ENCODE data around the gene IQCH.

Gene IQCH

DNA sequence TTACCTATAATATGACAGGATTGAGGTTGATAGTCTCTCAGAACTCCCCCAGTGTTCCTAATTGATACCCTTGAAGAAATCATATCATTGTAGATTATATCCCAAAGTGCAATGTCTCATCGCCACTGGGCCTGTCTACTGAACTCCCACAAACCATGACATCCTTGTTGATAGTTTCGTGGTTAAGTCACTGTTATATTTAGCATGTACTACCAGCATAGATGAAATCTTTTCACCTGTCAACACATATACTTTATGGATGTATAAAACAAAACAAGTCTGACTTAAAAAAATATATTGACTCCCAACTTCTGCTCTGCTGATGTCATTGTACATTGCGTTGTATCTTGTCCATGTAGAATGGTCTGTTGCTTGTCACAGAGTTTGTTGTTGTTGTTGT is 128.1 kb downstream of the IQCH start:
- Histone ChIP-seq H3K27ac (ENCODE audit: insufficient read depth, low read length, poor library complexity, severe bottlenecking) (no peak overlapping the region), H3K36me3 (ENCODE audit: control insufficient read depth, insufficient read depth, low read length) (no peaks in the 10 kb centered on the region), H3K9me3 (ENCODE audit: control insufficient read depth, low read length) (no peaks in the 10 kb centered on the region), H3K27me3 (replicated peaks; ENCODE audit: control insufficient read depth, insufficient read depth, low read length, poor library complexity, severe bottlenecking) (no peaks in the 10 kb centered on the region), H3K4me1 (ENCODE audit: control insufficient read depth, insufficient read depth, low read length, poor library complexity, severe bottlenecking) (no peaks in the 10 kb centered on the region), H3K4me3 (ENCODE audit: insufficient read depth, low read depth, low read length, poor library complexity, severe bottlenecking) (no peak overlapping the region)
- no peak for DNase-seq

DNA sequence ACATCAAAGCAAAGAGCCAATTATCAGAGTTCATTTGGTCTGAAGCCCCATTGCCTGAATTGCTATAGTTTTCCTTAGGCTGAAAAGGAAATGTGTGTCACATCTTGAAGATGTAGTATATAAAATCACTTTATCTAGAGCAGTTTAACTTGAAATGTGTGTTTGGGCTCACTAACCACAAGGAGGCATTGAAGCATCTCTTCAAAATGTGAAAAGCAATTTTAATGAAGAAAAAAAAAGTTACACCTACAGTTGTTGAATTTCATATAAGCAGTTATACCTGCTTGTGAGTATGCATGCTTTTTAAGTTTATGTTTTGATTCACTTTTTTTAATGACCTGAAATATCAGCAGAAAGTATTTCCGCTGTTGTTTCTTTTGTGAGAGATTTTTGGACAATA is 129.3 kb downstream of the IQCH start:
- DNase-seq: no peak
- H3K27me3 ChIP-seq (replicated peaks; ENCODE audit: control insufficient read depth, insufficient read depth, low read length, poor library complexity, severe bottlenecking): no peaks in the 10 kb centered on the region

DNA sequence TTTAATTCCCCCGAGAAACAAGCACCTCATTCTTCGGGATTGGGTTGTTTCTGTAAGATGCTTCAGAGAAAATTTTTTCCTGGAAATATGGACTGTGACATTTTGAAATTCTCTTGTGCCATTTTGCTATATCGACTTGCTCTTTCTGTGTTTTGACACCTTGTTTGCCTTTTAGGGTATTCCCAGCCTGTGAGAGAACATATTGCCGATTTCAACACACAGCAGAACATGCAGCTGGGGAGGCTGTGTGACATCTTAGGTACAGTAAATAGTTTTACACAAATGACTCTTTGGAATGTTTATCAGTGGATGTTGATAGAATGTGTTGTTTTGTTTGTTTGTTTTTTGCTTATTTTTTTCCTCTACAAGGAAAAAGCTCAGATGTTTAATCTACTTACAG is 130.2 kb downstream of the IQCH start:
- H3K4me3 ChIP-seq (ENCODE audit: insufficient read depth, low read depth, low read length, poor library complexity, severe bottlenecking): no peak overlapping the region
- H3K27me3 ChIP-seq (replicated peaks; ENCODE audit: control insufficient read depth, insufficient read depth, low read length, poor library complexity, severe bottlenecking): no peaks in the 10 kb centered on the region
- DNase-seq: no peak
- no peaks in the 10 kb centered on the region for H3K36me3 ChIP-seq (ENCODE audit: control insufficient read depth, insufficient read depth, low read length)
- no peaks in the 10 kb centered on the region for H3K9me3 ChIP-seq (ENCODE audit: control insufficient read depth, low read length)
- H3K4me1 ChIP-seq (ENCODE audit: control insufficient read depth, insufficient read depth, low read length, poor library complexity, severe bottlenecking): no peaks in the 10 kb centered on the region
- no peak overlapping the region for H3K27ac ChIP-seq (ENCODE audit: insufficient read depth, low read length, poor library complexity, severe bottlenecking)

More for the DNA sequence above, 129.3 kb downstream of the IQCH start:
- Histone ChIP-seq H3K4me3 (ENCODE audit: insufficient read depth, low read depth, low read length, poor library complexity, severe bottlenecking) (no peak overlapping the region), H3K36me3 (ENCODE audit: control insufficient read depth, insufficient read depth, low read length) (no peaks in the 10 kb centered on the region), H3K9me3 (ENCODE audit: control insufficient read depth, low read length) (no peaks in the 10 kb centered on the region), H3K4me1 (ENCODE audit: control insufficient read depth, insufficient read depth, low read length, poor library complexity, severe bottlenecking) (no peaks in the 10 kb centered on the region), H3K27ac (ENCODE audit: insufficient read depth, low read length, poor library complexity, severe bottlenecking) (no peak overlapping the region)

DNA sequence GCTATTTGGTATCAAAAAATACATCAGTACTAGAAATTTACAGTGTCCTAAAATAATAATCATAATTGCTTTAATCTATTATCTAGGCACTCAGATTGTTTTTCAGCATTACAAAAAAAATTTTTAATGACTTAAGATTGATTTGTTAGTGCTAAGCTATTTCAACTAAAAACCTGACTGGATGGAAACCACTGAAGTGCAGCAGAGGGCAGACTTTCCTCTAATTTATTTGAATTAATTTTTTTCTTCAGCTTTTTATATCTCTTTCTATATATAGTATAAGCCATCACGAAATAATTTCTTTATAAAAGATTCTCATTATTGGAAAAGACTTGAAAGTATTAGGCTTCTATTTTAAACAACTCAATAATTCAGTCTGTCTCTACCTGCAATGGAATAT is 131.4 kb downstream of the IQCH start:
- Histone ChIP-seq H3K4me3 (ENCODE audit: insufficient read depth, low read depth, low read length, poor library complexity, severe bottlenecking) (no peak overlapping the region), H3K4me1 (ENCODE audit: control insufficient read depth, insufficient read depth, low read length, poor library complexity, severe bottlenecking) (no peaks in the 10 kb centered on the region), H3K27ac (ENCODE audit: insufficient read depth, low read length, poor library complexity, severe bottlenecking) (no peak overlapping the region), H3K36me3 (ENCODE audit: control insufficient read depth, insufficient read depth, low read length) (no peaks in the 10 kb centered on the region), H3K27me3 (replicated peaks; ENCODE audit: control insufficient read depth, insufficient read depth, low read length, poor library complexity, severe bottlenecking) (no peaks in the 10 kb centered on the region), H3K9me3 (ENCODE audit: control insufficient read depth, low read length) (no peaks in the 10 kb centered on the region)
- DNase-seq: no peak

DNA sequence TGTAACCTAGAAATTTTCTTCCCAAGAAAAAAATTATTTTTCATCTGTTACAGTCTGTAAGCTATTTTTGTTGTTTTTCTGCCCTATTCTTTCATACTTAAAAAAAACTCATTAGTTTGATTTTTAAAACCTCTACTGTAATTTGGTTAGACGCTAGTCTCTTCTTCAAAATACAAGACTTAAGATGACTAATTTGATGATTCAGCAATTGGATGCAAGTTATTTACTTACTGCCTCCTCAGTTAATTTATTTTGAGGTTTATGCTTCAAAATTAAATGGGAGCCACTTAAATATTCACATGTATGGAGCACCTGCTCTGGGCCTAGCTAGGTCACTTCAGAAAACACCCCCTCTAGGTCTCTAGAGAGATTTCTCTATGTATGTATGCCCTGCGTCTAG is 132.4 kb downstream of the IQCH start:
- Histone ChIP-seq H3K27ac (ENCODE audit: insufficient read depth, low read length, poor library complexity, severe bottlenecking) (no peak overlapping the region), H3K4me3 (ENCODE audit: insufficient read depth, low read depth, low read length, poor library complexity, severe bottlenecking) (no peak overlapping the region), H3K9me3 (ENCODE audit: control insufficient read depth, low read length) (no peaks in the 10 kb centered on the region), H3K36me3 (ENCODE audit: control insufficient read depth, insufficient read depth, low read length) (no peaks in the 10 kb centered on the region), H3K27me3 (replicated peaks; ENCODE audit: control insufficient read depth, insufficient read depth, low read length, poor library complexity, severe bottlenecking) (no peaks in the 10 kb centered on the region), H3K4me1 (ENCODE audit: control insufficient read depth, insufficient read depth, low read length, poor library complexity, severe bottlenecking) (no peaks in the 10 kb centered on the region)
- DNase-seq: no peak

DNA sequence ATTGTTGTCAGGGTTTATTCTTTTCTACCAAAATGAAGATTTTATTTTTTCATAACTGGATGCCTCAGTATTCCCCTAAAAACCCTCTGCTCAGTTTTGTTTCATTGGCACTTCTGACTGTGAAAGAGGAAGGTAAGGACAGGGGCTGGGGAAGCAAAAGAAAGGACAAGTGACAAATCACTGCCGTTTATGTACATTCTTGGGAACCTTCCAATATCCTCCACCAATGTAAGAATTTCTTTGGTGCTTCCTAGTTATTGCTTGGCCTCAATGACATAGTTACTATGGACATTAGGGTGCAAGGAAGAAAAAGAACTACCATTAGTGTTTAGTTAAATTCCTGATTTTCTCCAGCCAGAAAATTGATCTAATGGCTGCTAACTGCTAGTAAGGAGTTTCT is 135.4 kb downstream of the IQCH start:
- Histone ChIP-seq H3K9me3 (ENCODE audit: control insufficient read depth, low read length) (no peaks in the 10 kb centered on the region), H3K4me3 (ENCODE audit: insufficient read depth, low read depth, low read length, poor library complexity, severe bottlenecking) (no peak overlapping the region), H3K36me3 (ENCODE audit: control insufficient read depth, insufficient read depth, low read length) (no peaks in the 10 kb centered on the region), H3K27ac (ENCODE audit: insufficient read depth, low read length, poor library complexity, severe bottlenecking) (no peak overlapping the region), H3K27me3 (replicated peaks; ENCODE audit: control insufficient read depth, insufficient read depth, low read length, poor library complexity, severe bottlenecking) (no peaks in the 10 kb centered on the region), H3K4me1 (ENCODE audit: control insufficient read depth, insufficient read depth, low read length, poor library complexity, severe bottlenecking) (no peaks in the 10 kb centered on the region)
- no peak for DNase-seq

DNA sequence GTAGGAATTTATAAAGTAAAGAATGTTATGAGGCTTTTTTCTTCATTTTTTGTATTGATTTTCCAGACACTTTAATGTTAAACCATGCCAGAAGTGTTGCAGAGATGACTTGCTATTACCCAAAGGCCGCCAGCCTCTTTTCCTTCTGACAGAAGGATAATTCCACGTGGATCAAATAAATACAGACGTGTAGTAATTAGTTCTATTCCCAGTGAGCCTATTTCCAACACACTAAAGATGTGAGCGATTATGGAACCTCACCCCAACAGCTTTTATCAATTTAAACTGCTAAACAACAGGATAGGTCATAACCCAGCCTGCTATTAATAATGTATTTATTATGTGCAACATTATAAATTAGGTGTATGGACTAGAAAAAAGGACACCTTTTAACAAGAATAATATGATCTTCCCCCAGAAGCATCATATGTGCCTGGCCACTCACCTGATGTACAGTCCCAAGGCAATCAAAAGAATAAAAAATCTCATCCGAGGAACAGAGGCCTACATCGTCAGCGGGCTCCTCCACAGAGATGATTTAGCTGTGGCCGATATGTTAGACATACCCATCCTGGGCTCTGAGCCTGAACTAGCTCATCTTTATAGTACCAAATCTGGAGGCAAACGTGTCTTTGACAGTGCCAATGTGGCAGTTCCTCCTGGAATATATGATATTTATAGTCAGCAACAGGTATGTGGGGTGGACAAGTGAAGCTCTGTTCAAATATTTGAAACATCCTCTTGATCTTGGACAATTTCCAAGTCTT is 140.5 kb downstream of the IQCH start:
- Histone ChIP-seq H3K4me3 (ENCODE audit: insufficient read depth, low read depth, low read length, poor library complexity, severe bottlenecking) (no peak overlapping the region), H3K36me3 (ENCODE audit: control insufficient read depth, insufficient read depth, low read length) (no peaks in the 10 kb centered on the region), H3K27ac (ENCODE audit: insufficient read depth, low read length, poor library complexity, severe bottlenecking) (no peak overlapping the region), H3K27me3 (replicated peaks; ENCODE audit: control insufficient read depth, insufficient read depth, low read length, poor library complexity, severe bottlenecking) (no peaks in the 10 kb centered on the region), H3K4me1 (ENCODE audit: control insufficient read depth, insufficient read depth, low read length, poor library complexity, severe bottlenecking) (no peaks in the 10 kb centered on the region), H3K9me3 (ENCODE audit: control insufficient read depth, low read length) (no peaks in the 10 kb centered on the region)
- no peak for DNase-seq

DNA sequence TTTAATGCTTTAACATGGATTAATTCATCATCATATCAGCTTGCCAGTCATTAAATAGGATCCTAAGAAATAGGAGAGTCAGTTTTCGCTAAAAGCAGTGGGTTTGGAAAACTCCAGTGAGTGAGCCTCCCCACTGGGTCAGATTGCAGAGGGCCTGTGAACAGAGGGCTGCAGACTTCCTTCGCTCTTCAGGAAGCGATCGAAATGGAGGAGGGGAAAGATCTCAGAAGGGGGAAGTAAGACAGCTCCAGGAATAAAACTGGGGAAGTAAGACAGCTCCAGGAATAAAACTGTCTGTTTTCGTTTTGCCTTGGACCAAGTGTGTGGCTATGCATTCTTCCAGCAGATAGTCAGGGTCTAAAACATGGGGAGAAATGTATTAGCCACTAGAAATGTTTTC is 141.5 kb downstream of the IQCH start:
- no peaks in the 10 kb centered on the region for H3K27me3 ChIP-seq (replicated peaks; ENCODE audit: control insufficient read depth, insufficient read depth, low read length, poor library complexity, severe bottlenecking)
- H3K27ac ChIP-seq (ENCODE audit: insufficient read depth, low read length, poor library complexity, severe bottlenecking): no peak overlapping the region
- no peak for DNase-seq
- no peak overlapping the region for H3K4me3 ChIP-seq (ENCODE audit: insufficient read depth, low read depth, low read length, poor library complexity, severe bottlenecking)
- no peaks in the 10 kb centered on the region for H3K9me3 ChIP-seq (ENCODE audit: control insufficient read depth, low read length)
- H3K36me3 ChIP-seq (ENCODE audit: control insufficient read depth, insufficient read depth, low read length): no peaks in the 10 kb centered on the region
- H3K4me1 ChIP-seq (ENCODE audit: control insufficient read depth, insufficient read depth, low read length, poor library complexity, severe bottlenecking): no peaks in the 10 kb centered on the region

DNA sequence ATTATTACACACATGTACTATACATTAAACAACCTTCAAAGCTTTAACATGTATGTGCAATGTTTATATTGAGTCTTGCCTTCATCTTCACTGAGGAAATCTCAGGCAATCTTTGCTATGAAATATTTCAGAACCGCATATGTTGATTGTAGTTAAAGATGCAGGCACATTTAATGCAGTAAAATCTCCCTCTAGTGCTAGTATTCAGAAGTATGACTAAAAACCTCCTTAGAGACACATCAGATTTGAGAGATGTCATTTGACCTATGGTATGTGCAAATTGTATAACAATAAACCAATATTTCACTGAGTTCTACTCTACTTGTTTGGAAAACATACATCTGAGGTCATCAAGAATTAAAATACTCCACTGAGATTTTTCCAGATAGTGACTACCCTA is 142.6 kb downstream of the IQCH start:
- H3K27ac ChIP-seq (ENCODE audit: insufficient read depth, low read length, poor library complexity, severe bottlenecking): no peak overlapping the region
- H3K9me3 ChIP-seq (ENCODE audit: control insufficient read depth, low read length): no peaks in the 10 kb centered on the region
- no peaks in the 10 kb centered on the region for H3K36me3 ChIP-seq (ENCODE audit: control insufficient read depth, insufficient read depth, low read length)

DNA sequence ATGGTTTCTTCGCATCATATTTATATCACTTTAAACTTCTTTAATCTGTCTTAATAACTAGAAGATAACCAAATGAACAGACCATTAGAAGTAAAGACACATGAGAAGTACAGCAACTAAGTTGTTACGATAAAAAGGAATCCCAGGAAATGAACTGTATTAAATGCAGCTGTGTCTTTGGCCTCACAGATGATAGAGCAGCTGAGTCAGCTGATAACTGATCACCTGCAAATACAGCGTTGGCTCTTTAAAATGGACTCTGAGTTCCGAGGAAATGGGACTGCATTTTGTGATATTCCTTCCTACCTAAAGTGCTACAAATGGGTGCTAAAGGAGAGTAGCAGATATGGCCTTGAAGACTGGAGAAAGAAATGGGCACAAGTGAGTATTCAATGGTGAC is 145.3 kb downstream of the IQCH start:
- DNase-seq: no peak
- Histone ChIP-seq H3K27me3 (replicated peaks; ENCODE audit: control insufficient read depth, insufficient read depth, low read length, poor library complexity, severe bottlenecking) (no peaks in the 10 kb centered on the region), H3K27ac (ENCODE audit: insufficient read depth, low read length, poor library complexity, severe bottlenecking) (no peak overlapping the region)

More for the DNA sequence above, 142.6 kb downstream of the IQCH start:
- Histone ChIP-seq H3K4me1 (ENCODE audit: control insufficient read depth, insufficient read depth, low read length, poor library complexity, severe bottlenecking) (no peaks in the 10 kb centered on the region), H3K4me3 (ENCODE audit: insufficient read depth, low read depth, low read length, poor library complexity, severe bottlenecking) (no peak overlapping the region), H3K27me3 (replicated peaks; ENCODE audit: control insufficient read depth, insufficient read depth, low read length, poor library complexity, severe bottlenecking) (no peaks in the 10 kb centered on the region)
- no peak for DNase-seq

More for the DNA sequence above, 145.3 kb downstream of the IQCH start:
- Histone ChIP-seq H3K9me3 (ENCODE audit: control insufficient read depth, low read length) (no peaks in the 10 kb centered on the region), H3K4me3 (ENCODE audit: insufficient read depth, low read depth, low read length, poor library complexity, severe bottlenecking) (no peak overlapping the region), H3K36me3 (ENCODE audit: control insufficient read depth, insufficient read depth, low read length) (no peaks in the 10 kb centered on the region), H3K4me1 (ENCODE audit: control insufficient read depth, insufficient read depth, low read length, poor library complexity, severe bottlenecking) (no peaks in the 10 kb centered on the region)

Measured in effector memory CD4-positive, alpha-beta T cell (primary cell).